ENCODE measurements around the gene GINM1.

GINM1 gene

DNA sequence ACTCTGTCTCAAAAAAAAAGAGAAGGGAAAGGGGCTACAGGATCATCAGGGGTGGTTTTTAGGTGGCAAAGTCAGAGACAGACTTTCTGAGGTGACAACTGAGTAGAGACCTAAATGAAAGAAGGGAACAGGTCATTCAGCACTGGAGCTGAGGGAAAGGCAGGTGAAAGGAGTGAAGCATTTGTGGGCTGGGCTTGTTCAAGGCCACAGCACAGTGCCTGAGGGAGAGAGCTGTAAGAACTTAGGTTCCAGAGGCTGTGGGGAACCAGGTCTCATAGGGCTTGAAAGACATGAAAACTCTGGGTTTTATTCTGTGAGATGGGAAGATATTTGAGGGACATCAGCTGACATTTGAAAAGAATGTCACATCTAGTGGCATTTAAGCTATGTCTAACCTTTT is 61.5 kb downstream of the GINM1 start:
- DNase-seq (ENCODE audit: low read depth in 1 of 2, low spot score in 1 of 2), result peak in 1 of 2 experiments; percentile 25
- in situ Hi-C loops (cut with HindIII; ENCODE audit: low pct_unique_long_range_greater_than_20kb, low sequenced_read_pairs), result no loop called here
- no peak for TF ChIP-seq JUND (IDR thresholded peaks at IDR 0.05; ENCODE audit: low read depth)

DNA sequence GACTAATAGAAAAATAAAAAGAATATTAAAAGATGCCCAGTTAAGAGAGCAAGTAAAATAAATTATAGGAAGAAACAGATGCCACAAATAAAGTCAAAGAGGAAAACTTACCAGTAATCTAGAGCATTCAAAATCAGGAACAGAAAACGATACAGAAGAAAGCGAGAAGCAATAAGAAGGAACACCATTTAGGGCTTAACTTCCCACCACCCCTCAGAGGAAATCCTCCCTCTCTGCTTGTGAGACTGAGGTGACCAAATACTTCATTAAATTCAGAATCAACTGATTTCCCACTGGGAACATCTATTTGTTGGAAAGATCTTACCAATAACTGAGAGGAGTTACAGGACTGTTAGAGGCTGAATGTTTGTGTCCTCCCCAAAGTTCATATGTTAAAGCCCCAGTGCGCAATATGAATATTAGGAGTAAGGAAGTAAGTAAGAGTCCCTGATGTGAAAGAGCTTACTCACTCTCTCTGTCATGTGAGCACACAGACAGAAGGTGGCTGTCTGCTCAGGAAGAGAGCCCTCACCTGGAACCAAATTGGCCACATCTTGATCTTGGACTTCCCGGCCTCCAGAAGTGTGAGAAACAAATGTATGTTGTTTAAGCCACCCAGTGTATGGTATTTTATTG is 62.8 kb downstream of the GINM1 start:
- in situ Hi-C loops (cut with HindIII; ENCODE audit: low pct_unique_long_range_greater_than_20kb, low sequenced_read_pairs), result no loop called here
- TF ChIP-seq JUND (IDR thresholded peaks at IDR 0.05; ENCODE audit: low read depth), result no peak
- DNase-seq (ENCODE audit: low read depth in 1 of 2, low spot score in 1 of 2), result peak in 1 of 2 experiments; percentile 23

DNA sequence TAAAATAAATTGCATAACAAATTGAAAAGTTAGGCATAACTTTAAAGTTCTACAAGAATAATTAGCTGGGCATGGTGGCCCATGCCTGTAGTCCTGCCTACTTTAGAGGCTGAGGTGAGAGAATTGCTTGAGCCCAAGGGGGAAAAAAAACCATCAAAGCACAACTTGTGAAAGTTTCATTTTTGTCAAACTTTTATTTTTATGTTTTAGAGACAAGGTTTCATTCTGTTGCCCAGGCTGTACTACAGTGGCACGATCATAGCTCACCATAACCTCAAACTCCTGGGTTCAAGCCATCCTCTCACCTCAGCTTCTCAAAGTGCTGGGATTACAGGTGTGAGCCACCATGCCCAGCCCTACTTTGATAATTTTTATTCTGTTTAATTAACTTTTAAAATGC is 68.1 kb downstream of the GINM1 start:
- no peak for TF ChIP-seq JUND (IDR thresholded peaks at IDR 0.05; ENCODE audit: low read depth)
- DNase-seq (ENCODE audit: low read depth in 1 of 2, low spot score in 1 of 2), result no peak
- in situ Hi-C loops (cut with HindIII; ENCODE audit: low pct_unique_long_range_greater_than_20kb, low sequenced_read_pairs), result no loop called here

DNA sequence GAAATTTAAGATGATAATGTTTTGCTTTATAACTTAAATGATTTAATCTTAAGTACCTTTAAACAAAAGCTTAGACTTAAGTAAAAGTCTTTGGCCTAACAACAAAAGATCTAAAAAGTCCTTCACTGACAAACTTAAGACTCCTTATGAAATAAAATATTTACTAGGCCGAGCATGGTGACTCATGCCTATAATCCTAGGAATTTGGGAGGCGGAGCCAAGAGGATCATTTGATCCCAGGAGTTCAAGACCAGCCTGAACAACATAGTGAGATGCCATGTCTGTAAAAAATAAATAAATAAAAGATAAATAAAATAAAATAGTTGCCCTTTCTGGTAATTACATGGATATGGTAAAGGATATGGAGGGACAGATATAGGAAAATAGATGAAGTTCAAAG is 69.9 kb downstream of the GINM1 start:
- no peak for TF ChIP-seq JUND (IDR thresholded peaks at IDR 0.05; ENCODE audit: low read depth)
- peak in 1 of 2 experiments; percentile 25 for DNase-seq (ENCODE audit: low read depth in 1 of 2, low spot score in 1 of 2)
- in situ Hi-C loops (cut with HindIII; ENCODE audit: low pct_unique_long_range_greater_than_20kb, low sequenced_read_pairs), result no loop called here
